Testis (tissue), 3 donors: ENCODE results near the gene PTGER2. TPM values are rescaled to one million over a fixed set of nuclear protein-coding genes. Genes with fewer than 3 reads are reported as not detected.

ENCODE experiments used
- DNase-seq: peaks from one replicate; pipeline ENCODE4 v3.0.0-alpha.2; 2019
- H3K27ac ChIP-seq, 2 donors: fragments of 200-600 bp; sonication (generic); one replicate each; pipeline ENCODE4 v1.5.1; 2019
- H3K27me3 ChIP-seq: fragments of 200-600 bp; sonication (generic); one replicate; pipeline ENCODE4 v1.5.1; 2019
- H3K36me3 ChIP-seq: fragments of 200-600 bp; sonication (generic); one replicate; pipeline ENCODE4 v1.5.1; 2017; ENCODE audit warnings: low read depth; ENCODE audit errors: missing control alignments
- H3K4me1 ChIP-seq: fragments of 200-600 bp; sonication (generic); one replicate; pipeline ENCODE4 v1.5.1; 2019
- H3K4me3 ChIP-seq, 2 donors: fragments of 200-600 bp; sonication (generic); one replicate each; pipeline ENCODE4 v1.5.1; 2017 to 2019
- H3K9me3 ChIP-seq: fragments of 200-600 bp; sonication (generic); one replicate; pipeline ENCODE4 v1.5.1; 2017
- CTCF ChIP-seq, 3 experiments: fragments of 450-650 bp in 2 of 3; fragments of 200-600 bp in 1 of 3; sonication (generic) in 1 of 3; IDR thresholded peaks; one replicate each; pipeline ENCODE4 v1.5.1; 2016 to 2019; ENCODE audit warnings: antibody characterized with exemption in 3 of 3, mild to moderate bottlenecking in 2 of 3, moderate library complexity in 1 of 3
- POLR2A ChIP-seq: fragments of 450-650 bp; IDR thresholded peaks from one replicate; pipeline ENCODE4 v1.6.1; 2017; ENCODE audit warnings: antibody characterized with exemption, mild to moderate bottlenecking, moderate library complexity
- WGBS, 2 donors: methylation state at CpG; one replicate each; pipeline ENCODE4 v1.1.5; 2018; 5-methylcytosine and 5-hydroxymethylcytosine counted together
- intact Hi-C: fragments of 100-400 bp; cut with DNase I; formaldehyde crosslinking; loops from one replicate; pipeline ENCODE4 v1.15.1; 2023; ENCODE audit warnings: low total_unique reads
- polyA plus RNA-seq: library from polyadenylated mRNA; stranded (reverse); fragments of 350-450 nt; fragmentation: Illumina TruSeq; extraction: RNeasy Lipid Tissue Mini Kit (QIAGEN cat#74804); gene quantifications from one replicate; pipeline ENCODE4 v1.2.3, GENCODE V29; 2014; ENCODE audit warnings: low read depth, low replicate concordance; ENCODE audit not compliant: insufficient read depth
- total RNA-seq, 2 donors: library from RNA; depleted of rRNA; stranded (reverse); fragments of >200 nt; gene quantifications; one replicate each; pipeline ENCODE4 v1.2.3, GENCODE V29; 2016

PTGER2 gene
- total and polyA plus RNA-seq, 3 donors from 2014 or later: 2.7 to 5.3 (median 4.0) TPM

- TF ChIP-seq CTCF (IDR thresholded peaks at IDR 0.05) (no peak), POLR2A (no peak)
- Histone ChIP-seq H3K27ac (no peak overlapping the region), H3K36me3 (no peaks in the 10 kb centered on the region), H3K9me3 (no peaks in the 10 kb centered on the region), H3K4me3 (no peak overlapping the region), H3K4me1 (no peaks in the 10 kb centered on the region), H3K27me3 (no peaks in the 10 kb centered on the region)
- intact Hi-C loops: no loop called here
- 97 to 100% methylated on average over 1 of the region's 1 CpG for WGBS, 2 donors
- DNase-seq: no peak
These were observed 25.1 kb downstream of the PTGER2 start for GRCh38 chr14:52339262-52339661.

GRCh38 chr14:52342849-52343596 lies 28.9 kb downstream of the PTGER2 start:
- no peak for DNase-seq
- no peaks in the 10 kb centered on the region for H3K27me3 ChIP-seq
- TF ChIP-seq POLR2A (no peak), CTCF (IDR thresholded peaks at IDR 0.05) (no peak)
- 88 to 97% methylated on average over 1 of the region's 1 CpG for WGBS, 2 donors
- H3K4me1 ChIP-seq: no peaks in the 10 kb centered on the region
- intact Hi-C loops: no loop called here
- no peak overlapping the region for H3K4me3 ChIP-seq
- H3K36me3 ChIP-seq: no peaks in the 10 kb centered on the region
- no peak overlapping the region for H3K27ac ChIP-seq
- H3K9me3 ChIP-seq: no peaks in the 10 kb centered on the region

GRCh38 chr14:52346778-52347177 lies 32.7 kb downstream of the PTGER2 start:
- WGBS, 2 donors: 76 to 84% methylated on average over 4 of the region's 4 CpGs
- H3K9me3 ChIP-seq: no peaks in the 10 kb centered on the region
- TF ChIP-seq CTCF (IDR thresholded peaks at IDR 0.05) (no peak), POLR2A (no peak)
- H3K4me3 ChIP-seq: no peak overlapping the region
- H3K4me1 ChIP-seq: no peaks in the 10 kb centered on the region
- no peak overlapping the region for H3K27ac ChIP-seq
- DNase-seq: no peak
- no peaks in the 10 kb centered on the region for H3K36me3 ChIP-seq
- intact Hi-C loops: no loop called here
- H3K27me3 ChIP-seq: no peaks in the 10 kb centered on the region

GRCh38 chr14:52348279-52348678 lies 34.2 kb downstream of the PTGER2 start:
- no peaks in the 10 kb centered on the region for H3K36me3 ChIP-seq
- no peaks in the 10 kb centered on the region for H3K27me3 ChIP-seq
- no peaks in the 10 kb centered on the region for H3K4me1 ChIP-seq
- 91 to 94% methylated on average over 5 of the region's 5 CpGs for WGBS, 2 donors
- no peak overlapping the region for H3K27ac ChIP-seq
- intact Hi-C loops: no loop called here
- no peak overlapping the region for H3K4me3 ChIP-seq
- TF ChIP-seq POLR2A (no peak), CTCF (IDR thresholded peaks at IDR 0.05) (no peak)
- DNase-seq: no peak
- no peaks in the 10 kb centered on the region for H3K9me3 ChIP-seq

GRCh38 chr14:52348776-52349175 lies 34.7 kb downstream of the PTGER2 start:
- intact Hi-C loops: no loop called here

More at GRCh38 chr14:52348776-52349175, 34.7 kb downstream of the PTGER2 start:
- Histone ChIP-seq H3K9me3 (no peaks in the 10 kb centered on the region), H3K4me3 (no peak overlapping the region), H3K36me3 (no peaks in the 10 kb centered on the region), H3K4me1 (no peaks in the 10 kb centered on the region), H3K27me3 (no peaks in the 10 kb centered on the region), H3K27ac (no peak overlapping the region)
- WGBS, 2 donors: 50 to 56% methylated on average over 2 of the region's 2 CpGs
- TF ChIP-seq POLR2A: no peak
- TF ChIP-seq CTCF (IDR thresholded peaks at IDR 0.05): no peak
- DNase-seq: no peak
